Chondrocyte (in vitro differentiated cells): ENCODE data around the gene EYA4. TPM values are rescaled to one million over a fixed set of nuclear protein-coding genes. Genes with fewer than 3 reads are reported as not detected.

ENCODE experiments used
- DNase-seq: peaks from one replicate; pipeline ENCODE4 v3.0.0; 2021; ENCODE audit warnings: mixed read lengths, low spot score
- H3K27ac Mint-ChIP-seq: one replicate; pipeline ENCODE4 v1.8.0; 2021; ENCODE audit warnings: mild to moderate bottlenecking, moderate library complexity, mixed read lengths; ENCODE audit not compliant: unreplicated experiment
- H3K27me3 Mint-ChIP-seq: 2 replicates; pipeline ENCODE4 v1.8.0; 2021; ENCODE audit warnings: low read depth, mixed read lengths
- H3K36me3 Mint-ChIP-seq: 2 replicates; pipeline ENCODE4 v1.8.0; 2021; ENCODE audit warnings: low read depth, mixed read lengths
- H3K4me1 Mint-ChIP-seq: 2 replicates; pipeline ENCODE4 v1.8.0; 2021; ENCODE audit warnings: low read depth, mild to moderate bottlenecking, mixed read lengths
- H3K4me3 Mint-ChIP-seq: one replicate; pipeline ENCODE4 v1.8.0; 2021; ENCODE audit warnings: mild to moderate bottlenecking, moderate library complexity, mixed read lengths; ENCODE audit not compliant: unreplicated experiment
- H3K9me3 Mint-ChIP-seq: 2 replicates; pipeline ENCODE4 v1.8.0; 2021; ENCODE audit warnings: low read depth, mixed read lengths
- CTCF ChIP-seq: fragments of 200-600 bp; sonication (generic); IDR thresholded peaks from 2 replicates; pipeline ENCODE4 v1.5.0; 2021; ENCODE audit warnings: antibody characterized with exemption, mild to moderate bottlenecking, moderate library complexity
- total RNA-seq: library from RNA; stranded (reverse); gene quantifications from 3 replicates; pipeline ENCODE4 v1.2.1, GENCODE V29; 2021

Gene EYA4
- total RNA-seq, 1 donor from 2014 or later = 7.9 TPM

GRCh38 chr6:133426038-133426437 is 184.9 kb downstream of the EYA4 start:
- Mint-ChIP-seq H3K27ac (no peak overlapping the region), H3K36me3 (no peaks in the 10 kb centered on the region), H3K4me1 (no peaks in the 10 kb centered on the region), H3K27me3 (no peaks in the 10 kb centered on the region), H3K4me3 (no peak overlapping the region), H3K9me3 (no peaks in the 10 kb centered on the region)
- DNase-seq = no peak
- TF ChIP-seq CTCF = no peak

DNA sequence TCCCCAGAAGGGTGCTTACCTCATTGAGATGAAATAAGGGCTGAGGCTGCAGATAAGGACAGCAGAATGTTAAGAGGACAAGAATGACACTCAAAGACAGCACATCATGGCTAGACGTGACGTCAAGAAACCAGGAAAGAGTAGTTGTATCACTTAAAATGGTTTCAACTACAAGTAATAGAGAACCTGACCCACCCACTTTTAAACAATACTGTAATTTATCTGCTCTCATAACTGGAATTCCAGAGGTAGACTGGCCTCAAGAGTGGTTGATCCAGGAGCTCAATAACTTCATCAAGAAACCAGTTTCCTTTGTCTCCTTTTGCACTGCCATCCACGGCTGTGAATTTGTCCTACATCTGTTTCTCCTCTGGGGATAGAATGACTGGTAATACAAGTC is 187.1 kb downstream of the EYA4 start:
- Mint-ChIP-seq H3K27ac (no peak overlapping the region), H3K36me3 (no peaks in the 10 kb centered on the region), H3K27me3 (no peaks in the 10 kb centered on the region), H3K4me3 (no peak overlapping the region), H3K9me3 (no peaks in the 10 kb centered on the region), H3K4me1 (peaks cover 3% of the 10 kb centered on the region)
- TF ChIP-seq CTCF = no peak
- DNase-seq = no peak

GRCh38 chr6:133430530-133430929 is 189.4 kb downstream of the EYA4 start:
- no peak for DNase-seq
- Mint-ChIP-seq H3K4me1 (peaks cover 3% of the 10 kb centered on the region), H3K36me3 (no peaks in the 10 kb centered on the region), H3K27me3 (no peaks in the 10 kb centered on the region), H3K9me3 (no peaks in the 10 kb centered on the region), H3K27ac (no peak overlapping the region), H3K4me3 (no peak overlapping the region)
- TF ChIP-seq CTCF = no peak

DNA sequence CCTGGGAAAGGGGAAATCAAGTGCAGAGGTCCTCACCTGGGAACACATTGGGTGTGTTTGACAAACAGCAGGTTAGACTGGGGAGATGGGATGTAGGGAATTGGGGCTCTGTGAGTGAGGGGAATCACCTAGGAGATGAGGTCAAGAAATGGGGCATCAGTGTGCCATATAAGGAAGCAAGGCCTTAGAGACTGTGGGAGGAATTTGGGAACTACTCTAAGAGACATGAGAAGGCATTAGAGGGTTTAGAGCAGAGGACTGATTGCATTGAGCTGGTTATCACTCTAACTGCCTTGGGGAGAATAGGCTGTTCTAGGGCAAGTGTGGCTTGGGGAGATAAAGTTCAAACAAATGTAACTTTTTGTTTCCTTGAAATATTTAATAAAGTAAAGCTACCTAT is 189.9 kb downstream of the EYA4 start:
- H3K4me1 Mint-ChIP-seq = peaks cover 3% of the 10 kb centered on the region
- no peaks in the 10 kb centered on the region for H3K27me3 Mint-ChIP-seq
- H3K4me3 Mint-ChIP-seq = no peak overlapping the region
- DNase-seq = no peak
- H3K36me3 Mint-ChIP-seq = no peaks in the 10 kb centered on the region
- no peak for TF ChIP-seq CTCF
- no peak overlapping the region for H3K27ac Mint-ChIP-seq
- no peaks in the 10 kb centered on the region for H3K9me3 Mint-ChIP-seq

DNA sequence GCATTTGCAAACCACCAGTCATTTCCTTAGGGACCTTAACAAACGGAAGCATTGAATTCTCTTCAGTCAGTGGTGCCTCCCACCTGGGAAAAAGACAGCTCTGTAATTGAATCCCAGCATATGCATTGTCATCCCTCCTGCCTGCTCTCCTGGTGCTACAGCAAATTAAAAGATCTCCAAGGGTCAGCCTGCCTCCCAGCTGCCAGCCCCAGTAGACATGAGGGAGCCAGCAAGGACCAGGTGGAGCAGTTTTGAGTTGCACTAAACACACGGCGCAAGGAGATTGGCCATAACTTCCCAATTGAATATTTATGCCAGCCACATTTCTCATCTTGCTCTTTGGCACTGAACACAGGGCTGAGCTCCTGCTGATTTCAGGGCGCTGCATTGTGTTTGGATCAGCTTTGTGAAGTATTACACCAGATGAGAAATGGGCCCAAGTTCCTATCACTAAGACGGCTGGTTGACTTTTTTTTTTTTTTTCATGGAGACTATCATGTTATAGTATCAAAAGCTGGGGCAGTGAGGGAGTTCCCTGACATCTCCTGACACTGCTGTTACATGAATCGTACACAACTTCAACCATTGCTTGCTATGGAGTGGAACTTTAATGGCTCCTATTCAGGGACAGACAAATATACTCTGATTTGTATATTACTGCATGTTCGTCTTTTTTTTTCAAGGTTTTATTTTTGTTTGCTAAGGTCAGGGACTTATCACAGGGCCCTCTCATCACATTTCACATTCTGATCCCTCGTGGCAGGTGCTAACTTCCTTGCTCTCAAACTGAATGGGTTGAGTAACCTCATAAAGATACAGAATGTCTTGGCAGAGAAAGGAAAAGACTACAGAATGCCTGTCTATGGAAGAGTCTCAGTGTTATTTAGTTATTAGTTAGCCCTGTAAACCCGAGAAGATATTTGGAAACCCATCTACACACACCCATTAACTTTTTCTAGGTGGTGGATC is 191.1 kb downstream of the EYA4 start:
- Mint-ChIP-seq H3K36me3 (no peaks in the 10 kb centered on the region), H3K4me3 (no peak overlapping the region), H3K4me1 (peaks cover 10% of the 10 kb centered on the region), H3K27me3 (no peaks in the 10 kb centered on the region), H3K27ac (no peak overlapping the region), H3K9me3 (no peaks in the 10 kb centered on the region)
- no peak for DNase-seq
- no peak for TF ChIP-seq CTCF
